ENCODE measurements around the gene FCN3.

Gene FCN3

DNA sequence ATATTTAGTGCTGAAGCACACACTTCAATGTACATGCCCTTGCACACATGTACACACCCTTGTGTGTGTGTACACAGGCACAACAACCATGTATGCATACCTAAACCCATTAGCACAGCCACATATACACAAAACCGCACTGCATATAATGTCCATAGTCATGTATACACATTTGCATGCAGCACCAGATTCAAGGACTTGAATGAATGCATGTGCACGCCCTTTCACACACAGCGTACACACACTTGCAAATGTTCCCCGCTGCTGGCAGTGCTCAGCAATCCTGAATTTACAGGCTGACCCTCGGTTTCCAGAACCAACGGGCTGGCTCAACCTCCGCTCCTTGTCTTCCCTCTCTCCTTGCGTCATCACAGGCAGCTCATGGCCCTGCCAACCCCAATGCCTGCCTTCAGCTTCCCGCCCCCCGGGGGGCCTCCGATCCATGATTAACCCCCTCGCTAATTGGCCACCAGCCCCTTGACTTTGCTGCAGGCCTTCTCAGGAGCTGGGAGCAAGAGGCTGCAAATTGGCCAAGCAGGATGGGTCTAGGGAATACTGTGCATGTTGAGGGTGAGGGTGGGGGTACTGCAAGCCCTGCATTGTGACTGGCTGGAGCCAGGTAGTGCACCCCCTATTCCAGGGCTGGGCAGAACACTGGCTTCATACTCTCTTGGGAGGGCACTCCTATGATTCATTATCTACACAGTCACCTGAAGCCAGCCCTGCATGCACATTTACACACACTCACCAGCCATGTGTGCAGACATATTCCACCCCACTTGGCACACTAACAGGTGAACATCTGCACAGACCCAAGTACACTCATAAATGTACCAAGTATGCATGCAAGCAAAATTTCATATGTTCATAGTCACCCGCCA is 25.7 kb upstream of the FCN3 start:
- H3K4me3 ChIP-seq (ENCODE audit: low read depth in 1 of 5, low read length in 5 of 5) = no peak overlapping the region
- H3K27ac ChIP-seq (ENCODE audit: low read depth, low read length) = no peak overlapping the region
- H3K27me3 ChIP-seq (ENCODE audit: control insufficient read depth in 5 of 5, insufficient read depth in 4 of 5, low read length in 5 of 5) = no peaks in the 10 kb centered on the region
- no peak overlapping the region for H3K9ac ChIP-seq (ENCODE audit: low read length in 5 of 5)
- peaks cover 20 to 77% (median 71%) of the 10 kb centered on the region in 5 donors for H3K4me1 ChIP-seq (ENCODE audit: control insufficient read depth in 5 of 5, insufficient read depth in 5 of 5, low read length in 5 of 5)
- no peaks in the 10 kb centered on the region for H3K9me3 ChIP-seq (ENCODE audit: control insufficient read depth in 5 of 5, low read length in 5 of 5)
- no peaks in the 10 kb centered on the region for H3K36me3 ChIP-seq (ENCODE audit: control insufficient read depth in 5 of 5, insufficient read depth in 5 of 5, low read length in 5 of 5)

DNA sequence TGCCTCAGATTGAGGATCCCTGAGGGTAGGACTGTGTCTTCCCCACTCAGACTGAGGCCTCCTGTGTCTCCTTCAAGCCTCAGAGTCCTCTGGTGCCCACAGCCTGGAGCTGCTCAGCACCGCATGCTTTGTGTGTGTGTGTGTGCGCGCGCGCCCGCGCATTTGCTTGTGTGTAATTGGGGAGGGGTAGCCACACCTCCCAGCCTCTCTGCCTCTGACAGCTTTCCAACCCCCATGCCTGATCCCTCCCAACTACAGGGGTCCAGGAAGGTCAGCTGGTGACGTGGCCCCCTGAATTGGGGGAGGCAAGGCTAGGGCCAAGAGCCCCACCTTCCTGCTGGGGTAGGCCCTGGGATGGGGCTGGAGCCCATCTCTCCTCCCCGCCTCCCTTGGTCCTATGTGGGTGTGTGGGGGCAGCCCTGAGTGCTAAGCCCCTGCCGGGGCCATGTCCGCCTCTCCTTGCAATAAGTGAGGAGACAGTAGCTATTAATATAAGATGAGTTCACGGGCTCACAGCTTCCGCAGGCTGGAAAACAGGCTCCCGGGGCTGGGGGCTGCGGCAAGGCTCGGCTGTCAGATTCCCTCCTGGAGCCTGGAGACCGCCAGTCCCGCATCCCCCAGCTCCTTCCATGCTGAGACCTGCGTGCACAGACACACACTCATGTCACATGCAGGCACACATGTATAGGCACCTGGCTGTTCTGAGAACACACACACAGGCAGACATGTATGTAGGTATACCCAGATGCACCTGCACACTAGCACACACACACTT is 24.8 kb upstream of the FCN3 start:
- H3K27ac ChIP-seq (ENCODE audit: low read depth, low read length) = no peak overlapping the region
- H3K9ac ChIP-seq (ENCODE audit: low read length in 5 of 5) = peak overlapping the region in 1 of 5 donors; percentile 21
- peaks cover 14 to 68% (median 62%) of the 10 kb centered on the region in 5 donors for H3K4me1 ChIP-seq (ENCODE audit: control insufficient read depth in 5 of 5, insufficient read depth in 5 of 5, low read length in 5 of 5)
- H3K4me3 ChIP-seq (ENCODE audit: low read depth in 1 of 5, low read length in 5 of 5) = no peak overlapping the region
- H3K27me3 ChIP-seq (ENCODE audit: control insufficient read depth in 5 of 5, insufficient read depth in 4 of 5, low read length in 5 of 5) = no peaks in the 10 kb centered on the region
- no peaks in the 10 kb centered on the region for H3K9me3 ChIP-seq (ENCODE audit: control insufficient read depth in 5 of 5, low read length in 5 of 5)
- H3K36me3 ChIP-seq (ENCODE audit: control insufficient read depth in 5 of 5, insufficient read depth in 5 of 5, low read length in 5 of 5) = no peaks in the 10 kb centered on the region

DNA sequence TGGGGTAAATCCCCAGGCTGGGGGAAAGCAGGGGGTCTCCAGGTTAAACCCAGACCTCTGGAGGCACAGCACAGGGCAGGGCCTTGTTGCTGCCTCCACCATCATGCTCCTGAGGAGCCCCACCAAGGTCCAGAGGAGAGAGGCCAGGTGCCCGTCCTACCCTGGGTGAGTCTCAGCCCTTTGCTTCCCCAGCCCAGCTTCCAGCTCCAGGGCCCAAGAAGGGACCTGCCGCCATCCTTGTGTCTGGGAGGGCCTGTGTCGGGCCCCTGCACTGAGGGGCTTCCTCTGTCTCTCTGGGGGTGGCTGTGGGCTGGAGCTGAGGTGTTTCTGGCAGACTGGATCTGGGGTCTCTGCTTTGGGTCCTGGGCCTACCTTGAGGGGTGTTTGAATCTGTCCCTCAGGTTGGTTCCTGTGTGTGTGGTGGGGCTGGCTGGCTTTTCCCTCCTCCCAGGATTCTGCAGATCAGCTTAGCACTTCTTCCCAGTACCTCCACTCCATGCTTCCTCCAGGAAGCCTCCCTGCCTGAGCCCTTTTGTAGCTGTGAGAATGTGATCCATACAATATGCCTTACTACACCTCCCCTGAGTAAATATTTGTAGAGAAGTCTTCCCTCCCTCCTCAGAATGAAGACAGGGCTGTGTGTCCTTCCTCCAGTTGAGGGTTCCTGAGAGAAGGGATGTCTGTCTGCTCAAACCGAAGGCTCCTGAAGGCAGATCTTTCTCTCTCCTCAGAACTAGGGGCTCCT is 24.0 kb upstream of the FCN3 start:
- Histone ChIP-seq H3K9ac (ENCODE audit: low read length in 5 of 5) (peak overlapping the region in 1 of 5 donors; percentile 21), H3K4me3 (ENCODE audit: low read depth in 1 of 5, low read length in 5 of 5) (no peak overlapping the region), H3K4me1 (ENCODE audit: control insufficient read depth in 5 of 5, insufficient read depth in 5 of 5, low read length in 5 of 5) (peaks cover 11 to 60% (median 53%) of the 10 kb centered on the region in 5 donors), H3K9me3 (ENCODE audit: control insufficient read depth in 5 of 5, low read length in 5 of 5) (no peaks in the 10 kb centered on the region), H3K36me3 (ENCODE audit: control insufficient read depth in 5 of 5, insufficient read depth in 5 of 5, low read length in 5 of 5) (no peaks in the 10 kb centered on the region), H3K27ac (ENCODE audit: low read depth, low read length) (no peak overlapping the region), H3K27me3 (ENCODE audit: control insufficient read depth in 5 of 5, insufficient read depth in 4 of 5, low read length in 5 of 5) (no peaks in the 10 kb centered on the region)

DNA sequence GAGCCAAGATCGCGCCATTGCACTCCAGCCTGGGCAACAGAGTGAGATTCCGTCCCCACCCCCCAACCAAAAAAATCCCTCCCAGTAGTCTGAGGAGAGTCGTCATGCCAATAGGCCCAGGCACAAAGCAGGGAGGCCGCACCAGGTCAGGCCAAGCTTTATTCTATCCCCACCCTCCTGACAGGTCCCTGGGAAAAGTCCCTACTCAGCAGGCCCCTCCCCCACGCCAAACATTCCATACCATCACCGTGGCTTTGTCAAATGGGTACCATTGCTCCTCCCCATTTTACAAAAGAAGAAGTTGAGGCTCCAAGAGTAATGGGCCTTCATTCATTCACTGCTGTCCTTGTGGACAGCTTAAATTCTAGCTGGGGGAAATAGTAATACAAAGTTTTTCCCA is 23.1 kb upstream of the FCN3 start:
- no peaks in the 10 kb centered on the region for H3K27me3 ChIP-seq (ENCODE audit: control insufficient read depth in 5 of 5, insufficient read depth in 4 of 5, low read length in 5 of 5)
- no peak overlapping the region for H3K9ac ChIP-seq (ENCODE audit: low read length in 5 of 5)
- H3K36me3 ChIP-seq (ENCODE audit: control insufficient read depth in 5 of 5, insufficient read depth in 5 of 5, low read length in 5 of 5) = no peaks in the 10 kb centered on the region
- no peak overlapping the region for H3K27ac ChIP-seq (ENCODE audit: low read depth, low read length)
- H3K4me1 ChIP-seq (ENCODE audit: control insufficient read depth in 5 of 5, insufficient read depth in 5 of 5, low read length in 5 of 5) = peaks cover 7 to 54% (median 47%) of the 10 kb centered on the region in 5 donors
- H3K4me3 ChIP-seq (ENCODE audit: low read depth in 1 of 5, low read length in 5 of 5) = no peak overlapping the region
- H3K9me3 ChIP-seq (ENCODE audit: control insufficient read depth in 5 of 5, low read length in 5 of 5) = no peaks in the 10 kb centered on the region

DNA sequence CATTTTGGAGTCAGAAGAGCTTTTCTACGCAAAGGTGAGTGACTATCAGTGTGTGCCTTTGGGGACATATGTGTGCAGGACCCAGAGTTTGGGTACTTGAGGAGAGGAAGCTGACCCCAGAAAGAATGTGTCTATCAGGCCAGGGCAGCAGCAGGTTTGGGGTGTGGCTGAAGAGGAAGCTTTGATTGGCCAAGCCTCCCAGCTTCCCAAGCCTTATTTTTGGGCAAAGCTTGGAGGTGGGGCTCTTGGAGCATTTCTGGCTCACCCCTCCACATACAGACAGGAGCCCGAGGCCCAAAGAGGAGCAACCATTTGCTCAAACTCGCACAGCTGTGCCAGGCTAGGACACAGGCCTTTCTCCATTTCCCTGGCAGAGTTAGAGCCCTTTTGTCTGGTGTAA is 22.5 kb upstream of the FCN3 start:
- Histone ChIP-seq H3K4me1 (ENCODE audit: control insufficient read depth in 5 of 5, insufficient read depth in 5 of 5, low read length in 5 of 5) (peaks cover 2 to 51% (median 45%) of the 10 kb centered on the region in 5 donors), H3K4me3 (ENCODE audit: low read depth in 1 of 5, low read length in 5 of 5) (no peak overlapping the region)

DNA sequence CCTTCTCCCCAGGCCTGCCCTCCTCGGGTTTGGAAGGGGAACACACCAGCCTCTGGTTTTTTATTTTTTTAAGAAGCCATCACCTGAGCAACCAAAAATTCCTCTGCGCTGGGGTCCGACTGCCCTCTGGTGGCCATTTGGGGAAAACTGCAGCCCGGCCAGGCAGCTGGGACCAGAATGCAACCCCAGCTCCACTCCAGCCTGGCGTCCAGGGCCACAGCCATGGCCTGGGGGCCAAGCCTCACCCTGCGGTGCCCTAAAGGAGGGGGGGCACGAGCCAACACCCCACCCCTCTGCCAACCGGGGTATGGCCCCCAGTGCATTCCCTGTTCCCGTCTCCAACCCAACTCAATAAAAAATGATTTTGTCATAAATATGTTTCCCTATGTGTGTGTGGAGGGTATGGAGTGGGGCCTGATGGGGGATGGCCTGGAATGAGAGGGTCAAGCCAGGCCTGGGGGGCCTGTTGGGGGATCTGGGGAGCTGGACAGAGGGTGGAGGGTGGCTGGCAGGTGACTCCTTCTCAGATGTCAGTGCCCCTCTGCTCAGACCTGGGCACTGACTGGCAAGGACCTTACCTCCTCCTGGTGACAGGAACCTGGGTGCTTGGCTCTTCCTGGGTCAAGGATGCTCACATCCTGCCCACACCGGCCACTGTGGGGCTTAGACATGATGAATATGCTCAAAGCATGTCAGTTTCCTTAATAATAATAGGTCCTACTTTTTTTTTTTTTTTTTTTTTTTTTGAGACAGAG is 21.0 kb upstream of the FCN3 start:
- Histone ChIP-seq H3K4me1 (ENCODE audit: control insufficient read depth in 5 of 5, insufficient read depth in 5 of 5, low read length in 5 of 5) (peaks cover 5 to 51% (median 40%) of the 10 kb centered on the region in 5 donors), H3K9me3 (ENCODE audit: control insufficient read depth in 5 of 5, low read length in 5 of 5) (no peaks in the 10 kb centered on the region), H3K27me3 (ENCODE audit: control insufficient read depth in 5 of 5, insufficient read depth in 4 of 5, low read length in 5 of 5) (peaks cover 0 to 4% (median 0%) of the 10 kb centered on the region in 5 donors), H3K27ac (ENCODE audit: low read depth, low read length) (no peak overlapping the region), H3K36me3 (ENCODE audit: control insufficient read depth in 5 of 5, insufficient read depth in 5 of 5, low read length in 5 of 5) (no peaks in the 10 kb centered on the region), H3K4me3 (ENCODE audit: low read depth in 1 of 5, low read length in 5 of 5) (no peak overlapping the region), H3K9ac (ENCODE audit: low read length in 5 of 5) (no peak overlapping the region)

More for the DNA sequence above, 22.5 kb upstream of the FCN3 start:
- Histone ChIP-seq H3K9ac (ENCODE audit: low read length in 5 of 5) (no peak overlapping the region), H3K27me3 (ENCODE audit: control insufficient read depth in 5 of 5, insufficient read depth in 4 of 5, low read length in 5 of 5) (no peaks in the 10 kb centered on the region), H3K27ac (ENCODE audit: low read depth, low read length) (no peak overlapping the region), H3K9me3 (ENCODE audit: control insufficient read depth in 5 of 5, low read length in 5 of 5) (no peaks in the 10 kb centered on the region), H3K36me3 (ENCODE audit: control insufficient read depth in 5 of 5, insufficient read depth in 5 of 5, low read length in 5 of 5) (no peaks in the 10 kb centered on the region)

DNA sequence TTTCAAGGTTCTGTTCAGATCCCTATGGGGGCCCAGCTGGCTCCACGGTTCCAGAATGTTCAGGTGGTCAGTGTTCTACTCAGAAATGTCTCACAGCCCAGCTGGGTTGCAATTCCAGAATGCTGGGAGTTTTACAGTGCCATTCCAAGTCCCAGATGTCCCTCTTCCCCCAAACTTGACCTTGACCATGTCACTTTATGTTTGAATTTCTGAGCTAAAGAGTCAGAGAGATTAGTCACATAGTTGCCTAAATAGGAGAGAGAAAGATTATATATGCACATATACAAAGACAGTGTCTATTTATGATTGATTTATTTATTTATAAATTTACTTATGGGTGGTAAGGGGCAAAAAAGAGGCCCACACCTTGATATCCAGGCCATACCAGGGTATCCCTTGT is 20.3 kb upstream of the FCN3 start:
- Histone ChIP-seq H3K4me1 (ENCODE audit: control insufficient read depth in 5 of 5, insufficient read depth in 5 of 5, low read length in 5 of 5) (peaks cover 5 to 47% (median 33%) of the 10 kb centered on the region in 5 donors), H3K27ac (ENCODE audit: low read depth, low read length) (no peak overlapping the region), H3K9ac (ENCODE audit: low read length in 5 of 5) (no peak overlapping the region), H3K36me3 (ENCODE audit: control insufficient read depth in 5 of 5, insufficient read depth in 5 of 5, low read length in 5 of 5) (no peaks in the 10 kb centered on the region), H3K9me3 (ENCODE audit: control insufficient read depth in 5 of 5, low read length in 5 of 5) (no peaks in the 10 kb centered on the region), H3K4me3 (ENCODE audit: low read depth in 1 of 5, low read length in 5 of 5) (no peak overlapping the region), H3K27me3 (ENCODE audit: control insufficient read depth in 5 of 5, insufficient read depth in 4 of 5, low read length in 5 of 5) (peaks cover 0 to 4% (median 0%) of the 10 kb centered on the region in 5 donors)

DNA sequence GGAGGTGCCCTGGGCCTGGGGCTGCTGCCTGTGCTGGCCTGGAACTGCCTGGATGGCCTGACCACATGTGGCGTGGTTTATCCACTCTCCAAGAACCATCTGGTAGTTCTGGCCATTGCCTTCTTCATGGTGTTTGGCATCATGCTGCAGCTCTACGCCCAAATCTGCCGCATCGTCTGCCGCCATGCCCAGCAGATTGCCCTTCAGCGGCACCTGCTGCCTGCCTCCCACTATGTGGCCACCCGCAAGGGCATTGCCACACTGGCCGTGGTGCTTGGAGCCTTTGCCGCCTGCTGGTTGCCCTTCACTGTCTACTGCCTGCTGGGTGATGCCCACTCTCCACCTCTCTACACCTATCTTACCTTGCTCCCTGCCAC is 19.6 kb upstream of the FCN3 start:
- Histone ChIP-seq H3K36me3 (ENCODE audit: control insufficient read depth in 5 of 5, insufficient read depth in 5 of 5, low read length in 5 of 5) (no peaks in the 10 kb centered on the region), H3K4me3 (ENCODE audit: low read depth in 1 of 5, low read length in 5 of 5) (no peak overlapping the region), H3K27me3 (ENCODE audit: control insufficient read depth in 5 of 5, insufficient read depth in 4 of 5, low read length in 5 of 5) (peaks cover 0 to 4% (median 0%) of the 10 kb centered on the region in 5 donors), H3K27ac (ENCODE audit: low read depth, low read length) (no peak overlapping the region), H3K9ac (ENCODE audit: low read length in 5 of 5) (no peak overlapping the region), H3K4me1 (ENCODE audit: control insufficient read depth in 5 of 5, insufficient read depth in 5 of 5, low read length in 5 of 5) (peaks cover 4 to 48% (median 27%) of the 10 kb centered on the region in 5 donors), H3K9me3 (ENCODE audit: control insufficient read depth in 5 of 5, low read length in 5 of 5) (no peaks in the 10 kb centered on the region)

DNA sequence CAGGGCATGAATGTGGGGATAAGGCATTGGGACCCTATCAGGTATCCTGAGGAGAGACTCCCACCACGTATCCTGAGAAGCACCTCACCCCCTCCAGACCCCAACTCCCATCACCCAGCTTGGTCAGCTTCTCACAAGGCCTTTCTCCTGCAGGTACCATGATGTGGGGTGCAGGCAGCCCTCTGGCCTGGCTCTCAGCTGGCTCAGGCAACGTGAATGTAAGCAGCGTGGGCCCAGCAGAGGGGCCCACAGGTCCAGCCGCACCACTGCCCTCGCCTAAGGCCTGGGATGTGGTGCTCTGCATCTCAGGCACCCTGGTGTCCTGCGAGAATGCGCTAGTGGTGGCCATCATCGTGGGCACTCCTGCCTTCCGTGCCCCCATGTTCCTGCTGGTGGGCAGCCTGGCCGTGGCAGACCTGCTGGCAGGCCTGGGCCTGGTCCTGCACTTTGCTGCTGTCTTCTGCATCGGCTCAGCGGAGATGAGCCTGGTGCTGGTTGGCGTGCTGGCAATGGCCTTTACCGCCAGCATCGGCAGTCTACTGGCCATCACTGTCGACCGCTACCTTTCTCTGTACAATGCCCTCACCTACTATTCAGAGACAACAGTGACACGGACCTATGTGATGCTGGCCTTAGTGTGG is 19.1 kb upstream of the FCN3 start:
- H3K36me3 ChIP-seq (ENCODE audit: control insufficient read depth in 5 of 5, insufficient read depth in 5 of 5, low read length in 5 of 5) = no peaks in the 10 kb centered on the region
- no peak overlapping the region for H3K4me3 ChIP-seq (ENCODE audit: low read depth in 1 of 5, low read length in 5 of 5)
- H3K27me3 ChIP-seq (ENCODE audit: control insufficient read depth in 5 of 5, insufficient read depth in 4 of 5, low read length in 5 of 5) = peaks cover 0 to 4% (median 0%) of the 10 kb centered on the region in 5 donors
- H3K9ac ChIP-seq (ENCODE audit: low read length in 5 of 5) = no peak overlapping the region
- no peaks in the 10 kb centered on the region for H3K9me3 ChIP-seq (ENCODE audit: control insufficient read depth in 5 of 5, low read length in 5 of 5)
- H3K4me1 ChIP-seq (ENCODE audit: control insufficient read depth in 5 of 5, insufficient read depth in 5 of 5, low read length in 5 of 5) = peaks cover 4 to 46% (median 24%) of the 10 kb centered on the region in 5 donors
- H3K27ac ChIP-seq (ENCODE audit: low read depth, low read length) = no peak overlapping the region
